ENCODE results near the gene SEC23A.
"Not testable (repeated sequence)": the region's sequence is repeated elsewhere in the genome, so short reads cannot be mapped to it uniquely, and the experiment has no call there.

Gene SEC23A

DNA sequence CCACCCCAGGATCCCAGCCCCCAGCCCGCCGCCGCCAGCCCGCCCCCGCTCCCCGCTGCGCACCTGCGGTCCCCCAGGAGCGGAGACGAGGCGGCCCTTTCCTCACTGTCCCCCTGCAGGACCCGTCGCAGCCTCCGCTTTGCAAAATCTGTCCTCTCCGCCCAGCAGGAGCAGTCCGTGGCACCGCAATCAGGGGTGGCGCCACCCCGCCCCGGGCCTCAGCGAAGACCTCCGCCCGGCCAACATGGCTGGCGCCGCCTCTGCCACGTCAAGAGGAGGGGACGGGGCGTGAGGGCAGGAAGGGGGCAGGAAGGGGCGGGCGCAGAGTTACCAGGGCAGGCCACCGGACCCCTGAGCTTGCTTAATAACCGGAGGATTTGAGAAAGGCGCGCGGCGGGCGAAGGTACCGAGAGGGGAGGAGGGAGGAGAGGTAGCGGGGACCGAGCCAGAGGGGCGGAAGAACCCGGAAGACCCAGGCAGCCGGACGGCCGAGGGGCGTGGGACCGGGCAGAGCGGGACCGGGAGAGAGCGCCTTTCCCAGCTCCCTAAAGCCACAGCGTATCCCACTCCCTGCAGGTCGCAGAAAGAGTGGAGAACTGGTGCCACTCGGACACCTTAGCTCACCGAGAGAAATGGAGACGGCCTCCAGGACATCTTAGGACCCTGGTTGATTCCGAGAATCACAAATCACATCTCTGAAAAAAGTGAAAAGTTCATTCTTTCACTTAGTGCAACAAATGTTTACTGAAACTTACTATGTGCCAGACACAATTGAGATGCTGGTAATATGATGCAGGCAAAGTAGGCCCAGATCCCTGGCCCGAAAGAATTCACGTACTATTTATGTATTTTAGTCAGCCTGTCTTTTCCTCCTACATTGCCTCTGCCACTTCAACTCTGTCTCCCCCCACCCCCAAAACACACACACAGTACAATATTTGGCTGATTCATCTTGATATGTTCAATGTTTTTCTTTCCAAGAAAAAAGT lies at the start of gene SEC23A:
SEC23A (minus strand) TSS at position 267 of the 989 bp plus-strand sequence. CDS start 7,117 bp downstream, outside the sequence.
- peak; percentile 82 for DNase-seq

DNA sequence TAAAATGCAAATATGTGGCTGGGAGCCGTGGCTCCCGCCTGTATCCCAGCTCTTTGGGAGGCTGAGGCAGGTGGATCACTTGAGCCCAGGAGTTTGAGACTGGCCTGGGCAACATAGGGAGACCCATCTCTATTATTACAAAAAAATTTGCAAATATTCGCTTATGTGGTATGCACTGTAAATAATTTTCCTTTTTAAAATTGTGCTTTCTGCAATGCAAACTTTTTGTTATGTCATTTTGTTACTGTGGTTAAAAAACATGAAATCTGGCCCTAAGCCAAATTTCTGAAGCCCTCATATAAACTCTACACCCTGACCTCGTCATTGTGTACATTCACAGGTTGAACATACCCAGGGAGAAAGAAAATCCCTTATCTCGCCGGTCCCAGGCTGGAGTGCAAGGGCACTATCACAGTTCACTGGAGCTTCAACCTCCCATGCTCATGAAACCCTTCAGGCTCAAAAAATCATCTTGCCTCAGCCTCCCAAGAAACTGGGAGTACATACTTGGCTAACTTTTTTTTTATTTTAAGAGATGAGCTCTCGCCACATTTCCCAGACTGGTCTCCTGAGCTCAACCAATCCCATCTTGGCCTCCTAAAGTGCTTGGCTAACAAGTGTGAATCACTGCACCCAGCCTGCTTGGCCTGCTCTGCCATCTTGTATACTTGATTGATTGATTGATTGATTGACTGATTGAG lies 42.4 kb upstream of the SEC23A start:
- DNase-seq: no peak

DNA sequence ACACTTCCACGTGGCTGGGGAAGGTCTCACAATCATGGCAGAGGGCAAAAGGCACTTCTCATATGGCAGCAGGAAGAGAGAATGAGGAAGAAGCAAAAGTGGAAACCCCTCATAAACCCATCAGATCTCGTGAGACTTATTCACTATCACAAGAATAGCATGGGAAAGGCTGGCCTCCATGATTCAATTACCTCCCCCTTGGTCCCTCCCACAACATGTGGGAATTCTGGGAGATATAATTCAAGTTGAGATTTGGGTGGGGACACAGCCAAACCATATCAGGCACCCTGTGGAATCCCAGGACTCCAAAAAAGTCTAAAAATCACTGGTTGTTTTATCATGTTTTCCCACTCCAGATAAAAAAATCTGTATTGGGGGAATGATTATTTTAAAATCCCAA lies 40.2 kb upstream of the SEC23A start:
- DNase-seq: not testable (repeated sequence)

DNA sequence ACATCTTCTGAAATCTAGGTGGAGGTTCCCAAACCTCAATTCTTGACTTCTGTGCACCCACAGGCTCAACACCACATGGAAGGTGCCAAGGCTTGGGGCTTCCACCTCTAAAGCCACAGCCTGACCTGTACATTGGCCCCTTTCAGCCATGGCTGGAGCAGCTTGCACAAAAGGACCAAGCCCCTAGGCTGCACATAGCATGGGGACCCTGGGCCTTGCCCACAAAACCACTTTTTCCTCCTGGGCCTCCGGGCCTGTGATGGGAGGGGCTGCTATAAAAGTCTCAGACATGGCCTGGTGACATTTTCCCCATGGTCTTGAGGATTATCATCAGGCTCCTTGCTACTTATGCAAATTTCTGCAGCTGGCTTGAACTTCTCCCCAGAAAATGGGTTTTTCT lies 38.6 kb upstream of the SEC23A start:
- not testable (repeated sequence) for DNase-seq

DNA sequence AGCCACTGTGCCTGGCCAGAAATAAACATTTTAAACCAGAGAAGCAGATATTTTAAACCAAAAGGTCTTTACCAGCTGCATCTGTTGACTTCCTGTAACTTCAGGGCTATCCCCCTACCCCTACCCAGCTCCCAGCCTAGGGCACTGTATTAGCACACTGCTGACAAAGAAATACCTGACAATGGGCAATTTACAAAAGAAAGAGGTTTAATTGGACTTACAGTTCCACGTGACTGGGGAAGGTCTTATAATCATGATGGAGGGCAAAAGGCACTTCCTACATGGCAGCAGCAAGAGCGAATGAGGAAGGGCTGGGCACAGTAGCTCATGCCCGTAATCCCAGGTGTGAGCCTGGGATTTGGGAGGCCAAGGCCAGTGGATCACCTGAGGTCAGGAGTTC lies 37.1 kb upstream of the SEC23A start:
- DNase-seq: no peak

DNA sequence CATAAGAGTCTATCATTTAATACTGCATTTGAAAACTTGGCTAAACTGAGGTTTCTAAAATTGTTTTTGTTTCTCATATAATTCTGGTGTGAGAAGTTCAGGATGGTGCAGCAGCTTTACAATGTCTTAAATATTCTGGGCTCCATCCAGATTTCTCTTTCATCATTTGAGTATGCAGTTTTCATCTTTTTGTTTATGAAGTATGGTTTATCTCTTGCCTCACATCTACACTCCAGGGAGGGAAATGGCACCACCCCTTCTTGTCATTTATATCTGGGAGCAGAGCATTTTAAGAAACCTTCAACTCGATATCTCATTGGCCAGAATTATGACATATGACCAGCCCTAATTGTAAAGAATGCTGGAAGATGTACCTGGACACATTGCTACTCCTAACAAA lies 35.4 kb upstream of the SEC23A start:
- no peak for DNase-seq

DNA sequence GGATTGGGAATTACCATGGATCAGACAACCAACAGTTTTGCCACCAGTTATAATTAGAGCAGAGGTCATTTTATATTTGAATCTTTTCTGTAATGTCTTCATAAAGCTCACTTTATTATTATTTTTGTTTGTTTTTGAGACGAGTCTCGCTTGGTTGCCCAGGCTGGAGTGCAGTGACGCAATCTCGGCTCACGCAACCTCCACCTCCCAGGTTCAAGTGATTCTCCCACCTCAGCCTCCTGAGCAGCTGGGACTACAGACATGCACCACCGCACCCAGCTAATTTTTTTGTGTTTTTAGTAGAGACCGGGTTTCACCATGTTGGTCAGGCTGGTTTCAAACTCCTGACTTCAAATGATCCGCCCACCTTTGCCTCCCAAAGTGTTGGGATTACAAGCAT lies 34.8 kb upstream of the SEC23A start:
- not testable (repeated sequence) for DNase-seq

DNA sequence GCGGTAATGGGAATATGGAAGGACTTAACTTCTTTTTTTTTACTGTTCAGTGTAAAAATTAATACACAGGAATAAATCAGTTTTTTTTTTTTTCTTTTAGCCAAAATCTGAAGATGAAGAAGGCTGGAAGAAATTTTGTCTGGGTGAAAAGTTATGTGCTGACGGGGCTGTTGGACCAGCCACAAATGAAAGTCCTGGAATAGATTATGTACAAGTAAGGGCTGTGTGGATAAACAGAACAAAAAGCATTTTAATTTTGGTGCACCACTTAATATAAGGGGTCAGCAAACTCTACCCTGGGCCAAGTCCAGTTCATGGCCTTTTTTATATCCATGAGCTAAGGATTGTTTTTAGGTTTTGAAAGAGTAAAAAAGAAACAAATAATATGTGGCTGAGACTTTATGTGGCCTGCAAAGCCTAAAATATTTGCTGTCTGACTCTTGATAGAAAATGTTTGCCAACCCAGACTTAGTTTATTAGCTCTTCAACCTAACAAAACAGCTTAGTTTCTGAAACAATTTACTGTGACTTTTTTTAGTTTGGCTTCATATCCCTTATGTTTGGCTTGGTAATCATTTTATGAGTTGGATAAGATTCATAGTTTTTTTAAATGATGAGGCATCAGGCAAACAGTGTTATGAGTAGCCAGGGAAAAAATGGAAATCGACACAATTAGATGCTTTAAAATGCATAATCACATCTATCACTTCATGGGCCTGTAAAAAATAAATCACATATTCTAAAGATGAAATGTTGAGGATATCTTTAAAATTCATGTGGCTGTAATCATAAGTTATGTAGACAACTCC lies 19.5 kb upstream of the SEC23A start:
- no peak for DNase-seq

DNA sequence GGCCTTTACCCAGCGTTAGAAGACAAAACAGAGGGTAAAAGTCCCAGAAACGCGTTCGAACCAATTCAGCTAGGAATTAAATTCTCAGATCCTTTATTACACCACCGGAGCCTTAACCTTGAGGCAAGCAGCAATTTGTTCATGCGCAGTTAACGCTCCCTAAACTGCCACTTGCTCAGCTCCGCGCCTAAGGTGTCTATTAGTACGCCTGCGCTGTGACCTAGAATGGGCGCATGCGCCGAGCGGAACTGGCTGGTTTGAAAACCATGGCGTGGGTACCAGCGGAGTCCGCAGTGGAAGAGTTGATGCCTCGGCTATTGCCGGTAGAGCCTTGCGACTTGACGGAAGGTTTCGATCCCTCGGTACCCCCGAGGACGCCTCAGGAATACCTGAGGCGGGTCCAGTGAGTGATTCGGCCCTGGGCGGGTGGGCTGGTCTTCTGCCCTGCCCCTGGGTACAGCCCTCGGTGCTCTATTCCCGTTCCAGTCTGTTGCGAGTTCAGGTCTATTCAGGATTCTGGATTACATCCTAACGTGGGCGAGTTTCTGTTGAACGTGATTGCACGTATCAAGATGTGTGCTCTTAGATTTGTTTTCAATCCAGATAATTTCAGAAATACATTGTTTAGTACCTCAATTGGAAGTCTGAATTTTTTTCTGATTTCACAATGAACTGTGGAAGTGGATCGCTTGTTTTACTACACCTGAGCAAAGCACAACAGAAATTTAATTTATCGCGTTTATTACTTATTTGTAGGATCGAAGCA lies 11.2 kb upstream of the SEC23A start, which contains the start of gene GEMIN2:
GEMIN2 (plus strand) TSS at position 251 of the 766 bp plus-strand sequence; CDS start at position 267, 16 bp downstream.
- DNase-seq: peak; percentile 92

DNA sequence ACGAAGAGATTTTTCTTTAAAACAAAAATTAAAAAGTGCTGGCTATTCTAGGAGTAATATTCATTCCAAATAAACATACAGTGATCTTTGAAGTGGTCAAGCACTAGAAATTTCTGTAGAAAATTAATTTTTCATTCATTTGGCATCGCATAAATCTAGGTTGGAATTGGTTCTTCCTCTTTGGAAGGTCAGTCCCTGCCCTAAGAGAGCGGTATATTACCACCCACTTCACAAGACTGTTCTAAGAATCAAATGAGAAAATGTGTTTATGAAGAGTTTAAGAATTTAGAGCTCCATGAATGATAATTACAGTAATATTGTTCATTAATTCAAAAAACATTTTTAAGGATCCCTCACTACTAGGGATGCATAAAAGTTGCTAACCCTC lies 10.6 kb upstream of the SEC23A start:
- no peak for DNase-seq

DNA sequence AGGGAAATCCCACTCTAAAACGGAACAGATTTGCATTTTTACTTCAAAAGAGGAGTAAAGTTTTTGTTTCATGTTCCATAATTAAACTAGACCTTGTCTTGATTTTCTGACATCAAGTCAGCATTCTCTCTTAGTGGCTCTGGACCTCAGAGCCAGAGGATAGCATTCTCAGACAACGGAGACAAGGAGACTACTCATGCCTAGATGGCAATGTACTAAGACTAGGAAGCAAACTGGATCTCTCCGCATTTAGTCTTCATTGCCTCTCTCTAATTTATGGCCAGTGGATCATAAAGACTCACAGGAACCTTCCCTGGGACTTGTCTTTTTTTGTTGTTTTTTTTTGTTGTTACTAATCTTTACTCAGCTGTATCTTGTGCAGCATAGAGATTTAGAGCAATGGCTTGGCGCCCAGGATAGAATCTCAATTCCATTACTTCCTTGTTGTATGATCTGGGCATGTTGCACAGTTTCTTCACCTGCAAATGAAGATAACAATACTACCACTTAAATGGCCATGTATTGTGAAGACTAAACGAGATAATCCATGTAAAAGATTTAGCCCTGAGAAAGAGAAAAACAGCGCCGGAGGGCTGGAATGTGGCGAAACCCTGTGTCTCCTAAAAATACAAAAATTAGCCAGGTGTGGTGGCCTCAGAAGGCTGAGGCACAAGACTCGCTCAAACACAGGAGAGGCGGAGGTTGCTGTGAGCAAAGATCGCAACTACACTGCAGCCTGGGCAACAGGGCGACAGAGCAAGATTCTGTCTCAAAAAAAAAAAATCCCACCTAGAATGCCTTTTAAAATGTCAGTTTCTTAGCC lies 7.1 kb upstream of the SEC23A start:
- no peak for DNase-seq

DNA sequence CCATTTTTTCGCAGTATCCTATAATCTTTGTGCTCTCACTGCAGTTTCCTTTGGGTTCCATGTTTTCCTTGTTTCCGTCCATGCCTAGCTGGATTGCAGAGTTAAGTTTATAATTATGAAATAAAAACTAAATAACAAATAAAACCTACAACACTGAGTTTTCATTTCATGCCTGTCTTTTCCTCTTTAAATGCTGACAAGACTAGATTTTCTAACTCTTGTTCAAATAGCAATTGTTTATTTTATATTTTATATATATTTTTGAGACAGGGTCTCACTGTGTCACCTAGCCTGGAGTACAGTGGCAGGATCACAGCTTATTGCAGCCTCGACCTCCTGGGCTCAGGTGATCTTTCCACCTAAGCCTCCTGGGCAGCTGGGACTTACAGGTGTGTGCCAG lies 5.8 kb upstream of the SEC23A start:
- DNase-seq: no peak

DNA sequence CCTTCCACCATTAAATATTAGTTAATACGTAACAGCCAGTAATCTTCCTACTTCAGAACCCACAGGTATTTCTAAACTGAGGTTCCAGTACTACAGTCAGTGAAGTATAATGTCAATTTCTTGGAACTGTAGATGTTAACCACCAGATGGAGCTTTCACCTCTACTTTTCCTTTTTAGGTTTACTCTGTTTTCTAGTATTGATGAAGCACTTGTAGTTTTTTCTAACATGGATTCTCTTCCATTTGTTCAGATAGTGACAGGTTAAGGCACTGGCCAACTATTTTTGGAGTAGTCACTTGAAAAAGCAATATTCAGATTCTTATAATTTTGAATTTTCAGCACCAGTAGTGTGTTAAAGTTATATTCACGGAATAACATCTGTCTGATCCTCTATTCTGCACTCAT lies 4.6 kb upstream of the SEC23A start:
- no peak for DNase-seq

DNA sequence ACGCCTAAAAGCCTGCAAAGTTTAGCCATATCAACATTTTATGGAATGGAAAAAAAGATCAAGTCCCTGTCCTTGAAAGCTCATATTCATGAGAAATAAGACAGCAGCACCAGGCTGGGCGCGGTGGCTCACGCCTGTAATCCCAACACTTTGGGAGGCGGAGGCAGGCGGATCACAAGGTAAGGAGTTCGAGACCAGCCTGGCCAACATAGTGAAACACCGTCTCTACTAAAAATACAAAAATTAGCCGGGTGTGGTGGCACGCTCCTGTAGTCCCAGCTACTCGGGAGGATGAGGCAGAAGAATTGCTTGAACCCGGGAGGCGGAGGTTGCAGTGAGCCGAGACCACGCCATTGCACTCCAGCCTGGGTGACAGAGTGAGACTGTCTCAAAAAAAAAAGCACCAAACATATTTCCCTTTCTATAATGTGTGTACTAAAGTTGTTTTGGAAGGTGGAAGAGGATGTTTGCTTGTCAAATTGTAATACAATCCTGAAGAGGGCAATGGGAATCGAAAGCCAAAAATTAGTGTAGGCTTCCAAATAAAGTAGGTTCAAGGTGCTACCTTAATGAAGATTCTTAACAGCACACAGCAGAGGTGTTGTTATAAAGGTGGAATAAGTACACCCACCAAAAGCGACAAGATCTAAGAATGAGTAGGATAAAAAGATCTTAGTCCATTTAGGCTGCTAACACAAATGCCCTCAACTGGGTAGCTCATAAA lies 1.2 kb upstream of the SEC23A start:
- DNase-seq: not testable (repeated sequence)

DNA sequence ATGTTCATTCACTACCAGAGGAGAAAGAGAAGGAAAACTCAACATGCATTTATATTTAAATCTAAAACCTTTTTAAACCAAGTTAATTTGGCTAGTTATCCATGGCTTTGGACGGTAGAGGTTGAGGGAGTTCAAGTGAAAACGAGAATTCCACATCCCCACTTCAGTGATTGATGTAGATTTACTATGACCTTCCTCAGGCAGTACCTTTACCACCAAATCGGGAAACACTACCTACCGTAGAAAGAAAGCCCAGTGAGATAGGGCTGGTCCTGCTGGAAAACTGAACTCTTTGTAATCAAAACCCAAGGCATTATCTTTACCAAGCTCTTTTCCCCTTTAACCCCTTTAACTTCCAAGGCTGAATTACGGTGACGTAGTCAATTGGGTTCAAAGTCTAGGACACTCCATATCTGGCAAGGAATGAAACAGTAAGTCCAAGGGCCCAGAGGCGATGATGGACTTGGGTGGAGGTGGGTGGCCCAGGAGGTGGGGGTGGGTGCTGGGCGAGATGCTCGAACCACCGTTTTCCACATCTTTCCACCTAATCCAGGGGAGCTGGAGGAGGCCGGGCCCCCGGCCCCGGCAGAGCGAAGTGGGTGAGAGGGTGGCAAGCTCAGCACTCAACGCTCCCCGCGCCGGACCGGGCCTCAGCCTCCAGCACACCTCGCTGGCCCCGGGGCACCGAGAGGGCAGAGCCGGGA lies 618 bp downstream of the SEC23A start:
- no peak for DNase-seq

DNA sequence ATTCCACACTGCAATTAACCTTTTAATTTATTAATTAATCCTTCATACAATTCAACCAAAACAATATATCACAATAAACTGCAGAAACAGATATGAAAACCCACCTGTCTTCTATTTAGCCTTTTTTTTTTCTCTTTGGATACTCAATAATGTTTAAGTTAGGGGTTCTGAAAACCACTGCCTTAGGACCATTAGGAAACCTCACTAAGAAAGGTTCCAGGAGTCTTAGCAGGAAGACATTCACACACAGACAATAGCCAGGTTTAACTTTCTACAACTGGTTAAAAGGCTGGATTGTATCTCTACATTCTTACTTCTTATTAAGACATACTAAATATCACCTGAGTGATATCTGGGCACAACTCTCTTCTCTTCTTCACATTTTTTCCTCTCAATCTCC lies 3.3 kb downstream of the SEC23A start:
- no peak for DNase-seq

DNA sequence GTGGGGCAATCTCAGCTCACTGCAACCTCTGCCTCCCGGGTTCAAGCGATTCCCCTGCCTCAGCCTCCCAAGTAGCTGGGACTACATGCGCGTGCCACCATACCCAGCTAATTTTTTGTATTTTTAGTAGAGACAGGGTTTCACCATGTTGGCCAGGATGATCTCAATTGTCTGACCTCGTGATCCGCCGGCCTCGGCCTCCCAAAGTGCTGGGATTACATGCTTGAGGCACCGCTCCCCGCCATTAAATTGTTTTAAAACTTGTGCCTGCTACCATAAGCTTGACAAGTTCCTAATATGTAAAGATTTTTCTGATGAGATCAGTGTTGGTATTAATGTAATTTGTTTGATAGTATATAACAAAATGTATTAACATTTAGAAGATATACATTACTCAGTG lies 3.8 kb downstream of the SEC23A start:
- not testable (repeated sequence) for DNase-seq

DNA sequence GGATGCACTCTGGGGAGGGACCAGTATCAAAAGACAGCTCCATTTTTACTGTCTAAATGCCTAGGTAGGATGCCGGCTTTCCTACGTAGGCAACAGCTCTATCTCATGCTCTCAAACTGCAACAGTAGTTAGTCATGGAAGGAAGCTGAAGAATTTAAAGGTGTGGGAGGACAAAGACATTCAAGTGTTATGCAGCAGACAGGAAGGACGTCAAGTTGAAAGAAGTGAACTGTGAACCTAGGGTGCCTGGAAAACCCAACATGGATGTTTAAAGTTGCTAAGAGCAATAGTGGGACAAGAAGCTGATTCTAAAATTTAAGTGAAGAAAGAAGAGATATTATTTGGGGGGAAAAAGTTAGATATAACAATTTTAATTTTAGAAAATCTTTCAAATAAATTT lies 5.9 kb downstream of the SEC23A start:
- no peak for DNase-seq

DNA sequence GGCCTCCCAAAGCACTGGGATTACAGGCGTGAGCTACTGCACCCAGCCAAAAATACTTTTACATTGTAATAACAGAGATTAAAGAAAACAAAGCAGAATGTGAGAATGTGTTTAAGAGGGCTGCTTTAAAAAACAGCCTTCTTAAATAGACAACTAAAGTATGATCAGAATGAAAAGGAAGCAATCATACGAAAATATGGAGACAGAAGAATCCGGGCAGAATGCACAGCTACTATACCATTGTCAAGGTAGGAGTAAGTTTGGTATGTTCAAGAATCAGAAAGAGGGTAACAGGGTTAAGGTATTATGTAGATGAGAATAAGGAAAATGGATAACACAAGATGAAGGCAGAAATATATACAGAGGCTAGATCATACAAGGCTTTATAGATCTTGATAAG lies 8.5 kb downstream of the SEC23A start:
- DNase-seq: no peak

DNA sequence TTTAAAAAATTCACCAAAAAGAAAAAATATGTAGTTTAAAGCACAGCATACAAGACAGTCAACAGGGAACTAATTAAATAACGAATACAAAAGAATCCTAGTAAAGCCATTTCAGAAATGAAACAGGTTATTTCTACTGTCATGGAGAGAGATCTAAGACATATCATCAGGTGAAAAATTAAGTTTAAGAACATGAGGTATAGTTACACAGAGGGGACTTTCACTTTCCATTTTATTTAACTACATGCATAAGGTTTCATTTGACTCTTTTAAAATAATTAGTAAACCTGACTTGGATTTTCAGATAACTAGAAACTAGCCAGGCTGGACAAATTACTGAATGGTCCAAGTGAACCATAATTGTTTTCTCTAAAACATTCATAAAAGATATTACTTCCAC lies 11.3 kb downstream of the SEC23A start:
- no peak for DNase-seq
